Measurements from ENCODE around the gene NACC2.

Gene NACC2

GRCh38 chr9:136111190-136111589 lies 16.1 kb upstream of the NACC2 start:
- ATAC-seq: no peak

GRCh38 chr9:136110082-136111061 lies 15.3 kb upstream of the NACC2 start:
- TF ChIP-seq PPARA (CRISPR knock-in tag; IDR thresholded peaks at IDR 0.05; ENCODE audit: borderline replicate concordance) (no peak), ISL1 (CRISPR knock-in tag; IDR thresholded peaks at IDR 0.05) (no peak)
- peak; percentile 6; the same call in 2 of the 3 replicates for ATAC-seq

More at GRCh38 chr9:136111190-136111589, 16.1 kb upstream of the NACC2 start:
- TF ChIP-seq TCF4 (CRISPR knock-in tag; IDR thresholded peaks at IDR 0.05; ENCODE audit: borderline replicate concordance): no peak
- TF ChIP-seq, protein P1, sequence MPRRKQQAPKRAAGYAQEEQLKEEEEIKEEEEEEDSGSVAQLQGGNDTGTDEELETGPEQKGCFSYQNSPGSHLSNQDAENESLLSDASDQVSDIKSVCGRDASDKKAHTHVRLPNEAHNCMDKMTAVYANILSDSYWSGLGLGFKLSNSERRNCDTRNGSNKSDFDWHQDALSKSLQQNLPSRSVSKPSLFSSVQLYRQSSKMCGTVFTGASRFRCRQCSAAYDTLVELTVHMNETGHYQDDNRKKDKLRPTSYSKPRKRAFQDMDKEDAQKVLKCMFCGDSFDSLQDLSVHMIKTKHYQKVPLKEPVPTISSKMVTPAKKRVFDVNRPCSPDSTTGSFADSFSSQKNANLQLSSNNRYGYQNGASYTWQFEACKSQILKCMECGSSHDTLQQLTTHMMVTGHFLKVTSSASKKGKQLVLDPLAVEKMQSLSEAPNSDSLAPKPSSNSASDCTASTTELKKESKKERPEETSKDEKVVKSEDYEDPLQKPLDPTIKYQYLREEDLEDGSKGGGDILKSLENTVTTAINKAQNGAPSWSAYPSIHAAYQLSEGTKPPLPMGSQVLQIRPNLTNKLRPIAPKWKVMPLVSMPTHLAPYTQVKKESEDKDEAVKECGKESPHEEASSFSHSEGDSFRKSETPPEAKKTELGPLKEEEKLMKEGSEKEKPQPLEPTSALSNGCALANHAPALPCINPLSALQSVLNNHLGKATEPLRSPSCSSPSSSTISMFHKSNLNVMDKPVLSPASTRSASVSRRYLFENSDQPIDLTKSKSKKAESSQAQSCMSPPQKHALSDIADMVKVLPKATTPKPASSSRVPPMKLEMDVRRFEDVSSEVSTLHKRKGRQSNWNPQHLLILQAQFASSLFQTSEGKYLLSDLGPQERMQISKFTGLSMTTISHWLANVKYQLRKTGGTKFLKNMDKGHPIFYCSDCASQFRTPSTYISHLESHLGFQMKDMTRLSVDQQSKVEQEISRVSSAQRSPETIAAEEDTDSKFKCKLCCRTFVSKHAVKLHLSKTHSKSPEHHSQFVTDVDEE (CRISPR knock-in tag; IDR thresholded peaks at IDR 0.05): no peak
- no peak for TF ChIP-seq PPARA (CRISPR knock-in tag; IDR thresholded peaks at IDR 0.05; ENCODE audit: borderline replicate concordance)
- TF ChIP-seq OSR1 (CRISPR knock-in tag; IDR thresholded peaks at IDR 0.05): no peak
- no peak for TF ChIP-seq GLIS3 (CRISPR knock-in tag; IDR thresholded peaks at IDR 0.05)
- no peak for TF ChIP-seq ZNF565 (CRISPR knock-in tag; conservative IDR thresholded peaks at IDR 0.05; ENCODE audit: low read depth)
- TF ChIP-seq CREB5 (CRISPR knock-in tag; IDR thresholded peaks at IDR 0.05; ENCODE audit: low read depth): no peak
- TF ChIP-seq ZFP30 (CRISPR knock-in tag; IDR thresholded peaks at IDR 0.05): no peak

DNA sequence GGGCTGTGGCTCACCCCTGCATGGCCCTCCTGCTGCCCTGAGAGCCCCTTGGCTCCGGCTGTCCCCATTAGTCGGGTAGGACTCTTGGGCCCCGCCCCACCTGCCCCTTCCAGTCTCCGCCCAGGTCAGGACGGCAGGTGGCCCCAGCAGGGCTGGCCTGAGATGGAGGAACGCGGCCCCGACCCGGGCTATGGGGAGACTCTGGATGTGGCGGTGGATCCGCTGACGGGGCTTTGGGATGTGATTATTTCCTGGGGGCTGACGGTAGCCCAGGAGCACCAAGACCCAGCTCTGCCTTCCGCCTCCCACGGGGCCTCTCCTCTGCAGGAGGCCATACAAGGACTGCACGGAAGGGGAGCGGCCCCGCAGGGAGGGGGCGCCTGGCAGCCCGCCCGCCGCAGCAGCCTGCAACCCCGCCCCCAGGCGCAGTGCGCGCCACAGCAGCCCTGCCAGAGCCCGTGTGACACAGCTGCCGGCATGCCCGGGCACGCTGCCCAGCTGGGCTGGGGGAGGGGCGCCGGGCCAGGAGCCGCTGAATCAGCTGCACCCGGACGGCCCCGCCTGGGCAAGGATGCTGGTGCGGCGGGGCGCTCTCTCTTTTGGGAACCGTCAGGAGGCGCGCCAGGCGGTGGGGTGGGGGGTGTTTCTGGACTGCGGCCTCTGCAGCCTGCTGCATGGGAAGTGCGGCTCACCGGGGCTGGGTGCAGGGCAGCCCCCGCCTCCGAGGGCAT lies 14.4 kb upstream of the NACC2 start:
- TF ChIP-seq BACH2 (CRISPR knock-in tag; IDR thresholded peaks at IDR 0.05; ENCODE audit: borderline replicate concordance): no peak
- TF ChIP-seq, protein P1 (CRISPR knock-in tag; IDR thresholded peaks at IDR 0.05): peak; percentile 73
- no peak for TF ChIP-seq ESRRG (CRISPR knock-in tag; IDR thresholded peaks at IDR 0.05)
- TF ChIP-seq ZFP3 (CRISPR knock-in tag; IDR thresholded peaks at IDR 0.05): peak; percentile 83
- peak; percentile 87 for ATAC-seq

DNA sequence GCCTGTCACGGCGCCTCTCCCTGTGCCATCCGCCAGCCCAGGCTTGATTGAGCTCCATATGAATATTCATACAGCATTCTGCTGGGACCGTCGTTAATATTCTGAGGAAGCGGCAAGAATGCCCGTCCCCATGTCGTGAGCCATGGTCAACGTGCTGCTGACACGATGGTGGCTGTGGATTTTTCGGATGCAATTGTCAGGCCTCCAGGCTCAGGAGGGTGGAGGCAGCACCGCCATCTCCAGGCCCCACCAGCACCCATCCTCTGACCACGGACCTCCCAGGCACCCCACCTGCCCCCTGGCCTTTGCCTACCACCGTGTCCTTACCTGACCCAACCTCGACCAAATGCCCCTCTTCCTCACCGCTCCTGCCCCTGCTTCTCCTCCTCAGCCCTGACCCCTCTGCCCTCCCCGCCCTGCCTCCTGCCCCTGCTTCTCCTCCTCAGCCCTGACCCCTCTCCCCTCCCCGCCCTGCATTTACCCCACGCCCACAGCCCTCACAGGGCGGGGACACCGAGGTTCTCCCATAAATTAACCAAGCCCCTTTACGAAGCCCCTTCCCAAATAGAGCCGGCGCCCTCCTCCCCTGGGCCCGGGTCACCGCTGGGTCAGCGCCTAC lies 13.7 kb upstream of the NACC2 start:
- TF ChIP-seq PPARA (CRISPR knock-in tag; IDR thresholded peaks at IDR 0.05; ENCODE audit: borderline replicate concordance) (no peak), POU6F1 (CRISPR knock-in tag; IDR thresholded peaks at IDR 0.05; ENCODE audit: borderline replicate concordance, low read depth) (no peak), RARB (CRISPR knock-in tag; IDR thresholded peaks at IDR 0.05) (no peak), SNAI2 (CRISPR knock-in tag; IDR thresholded peaks at IDR 0.05) (no peak), TOX (CRISPR knock-in tag; IDR thresholded peaks at IDR 0.05; ENCODE audit: borderline replicate concordance) (no peak), ZFP30 (CRISPR knock-in tag; IDR thresholded peaks at IDR 0.05) (no peak), ESRRG (CRISPR knock-in tag; IDR thresholded peaks at IDR 0.05) (no peak), BACH2 (CRISPR knock-in tag; IDR thresholded peaks at IDR 0.05; ENCODE audit: borderline replicate concordance) (no peak), ARNTL (CRISPR knock-in tag; IDR thresholded peaks at IDR 0.05; ENCODE audit: borderline replicate concordance, low read depth) (no peak), TCF4 (CRISPR knock-in tag; IDR thresholded peaks at IDR 0.05; ENCODE audit: borderline replicate concordance) (no peak), CREB5 (CRISPR knock-in tag; IDR thresholded peaks at IDR 0.05; ENCODE audit: low read depth) (no peak)
- TF ChIP-seq, protein P2, sequence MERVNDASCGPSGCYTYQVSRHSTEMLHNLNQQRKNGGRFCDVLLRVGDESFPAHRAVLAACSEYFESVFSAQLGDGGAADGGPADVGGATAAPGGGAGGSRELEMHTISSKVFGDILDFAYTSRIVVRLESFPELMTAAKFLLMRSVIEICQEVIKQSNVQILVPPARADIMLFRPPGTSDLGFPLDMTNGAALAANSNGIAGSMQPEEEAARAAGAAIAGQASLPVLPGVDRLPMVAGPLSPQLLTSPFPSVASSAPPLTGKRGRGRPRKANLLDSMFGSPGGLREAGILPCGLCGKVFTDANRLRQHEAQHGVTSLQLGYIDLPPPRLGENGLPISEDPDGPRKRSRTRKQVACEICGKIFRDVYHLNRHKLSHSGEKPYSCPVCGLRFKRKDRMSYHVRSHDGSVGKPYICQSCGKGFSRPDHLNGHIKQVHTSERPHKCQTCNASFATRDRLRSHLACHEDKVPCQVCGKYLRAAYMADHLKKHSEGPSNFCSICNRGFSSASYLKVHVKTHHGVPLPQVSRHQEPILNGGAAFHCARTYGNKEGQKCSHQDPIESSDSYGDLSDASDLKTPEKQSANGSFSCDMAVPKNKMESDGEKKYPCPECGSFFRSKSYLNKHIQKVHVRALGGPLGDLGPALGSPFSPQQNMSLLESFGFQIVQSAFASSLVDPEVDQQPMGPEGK (CRISPR knock-in tag; IDR thresholded peaks at IDR 0.05; ENCODE audit: borderline replicate concordance): no peak
- no peak for ATAC-seq
